Lung microvascular endothelial cell (primary cell): ENCODE data around the gene TTC8. TPM values are rescaled to one million over a fixed set of nuclear protein-coding genes. Genes with fewer than 3 reads are reported as not detected.

Experiments used
- DNase-seq, 2 donors: peaks; one replicate each; pipeline versions ENCODE4 v3.0.0 to v3.0.0-alpha.2; 2010; ENCODE audit warnings: low read depth in 2 of 2
- total RNA-seq: library from RNA; depleted of rRNA; stranded (reverse); fragments of >200 nt; gene quantifications from 2 replicates; pipeline ENCODE4 v1.2.1, GENCODE V29; 2014

TTC8 gene
- total RNA-seq, 1 donor from 2014 or later: 5.0 TPM

- DNase-seq: peak; percentile 17 to 41
Observed at GRCh38 chr14:88866305-88866704, 41.9 kb downstream of the TTC8 start.

- DNase-seq: peak; percentile 1 to 49
Observed at GRCh38 chr14:88868558-88869159, 44.2 kb downstream of the TTC8 start.

GRCh38 chr14:88870777-88871176, 46.3 kb downstream of the TTC8 start:
- DNase-seq: no peak

GRCh38 chr14:88871429-88871828, 47.0 kb downstream of the TTC8 start:
- no peak for DNase-seq

DNA sequence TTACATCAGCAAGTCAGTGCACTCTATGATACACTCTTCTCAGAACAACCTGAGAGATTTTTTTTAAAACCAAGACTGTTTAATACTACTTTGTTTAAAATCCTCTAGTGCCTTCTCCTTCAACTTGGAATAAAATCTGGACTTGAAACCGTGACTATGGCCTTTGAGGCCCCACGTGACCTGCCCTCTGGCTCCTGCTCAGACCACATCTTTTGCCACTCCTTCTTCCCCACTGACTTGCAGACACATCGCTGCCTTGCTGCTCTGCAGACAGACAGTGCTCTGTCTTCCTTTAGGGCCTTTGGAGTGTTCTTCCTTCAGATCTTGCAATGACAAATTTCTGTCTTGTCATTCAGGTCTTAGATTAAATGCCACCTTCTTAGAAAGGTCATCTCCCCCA, 48.5 kb downstream of the TTC8 start:
- no peak for DNase-seq

- no peak for DNase-seq
Observed at GRCh38 chr14:88877192-88877591, 52.7 kb downstream of the TTC8 start.

DNA sequence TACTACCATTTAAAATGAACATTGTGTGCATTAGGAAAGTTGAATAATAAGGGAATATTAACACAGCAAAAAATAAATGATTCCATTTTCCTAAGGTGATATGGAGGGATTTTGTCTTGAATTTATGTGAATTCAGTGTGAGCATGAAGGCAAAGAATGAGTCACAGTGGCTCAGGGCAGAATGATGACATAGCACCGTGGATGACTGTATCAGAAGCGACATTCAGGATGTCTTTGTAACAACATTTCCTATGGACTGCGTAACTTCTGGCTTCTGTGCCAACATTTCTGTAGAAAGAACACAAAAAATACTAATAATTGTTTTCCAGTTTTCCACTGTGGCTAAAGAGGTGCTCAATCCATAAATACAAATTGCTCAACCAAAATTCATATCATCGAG, 54.6 kb downstream of the TTC8 start:
- DNase-seq: peak; percentile 93 to 94

DNA sequence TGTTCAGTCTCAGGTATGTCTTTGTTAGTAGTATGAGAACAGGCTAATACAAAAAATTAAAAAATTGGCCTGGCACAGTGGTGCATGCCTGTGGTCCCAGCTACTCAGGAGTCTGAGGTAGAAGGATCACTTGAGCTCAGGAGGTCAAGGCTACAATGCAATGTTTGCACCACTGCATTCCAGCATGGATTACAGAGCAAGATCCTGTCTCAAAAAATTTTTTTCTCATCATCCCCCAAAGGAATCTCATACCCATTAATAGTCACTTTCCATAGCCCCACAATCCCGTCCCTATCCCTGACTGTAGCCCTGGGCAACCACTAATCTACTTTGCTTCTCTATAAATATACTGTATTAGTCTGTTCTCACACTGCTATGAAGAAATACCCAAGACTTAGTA, 57.8 kb downstream of the TTC8 start:
- DNase-seq: no peak

DNA sequence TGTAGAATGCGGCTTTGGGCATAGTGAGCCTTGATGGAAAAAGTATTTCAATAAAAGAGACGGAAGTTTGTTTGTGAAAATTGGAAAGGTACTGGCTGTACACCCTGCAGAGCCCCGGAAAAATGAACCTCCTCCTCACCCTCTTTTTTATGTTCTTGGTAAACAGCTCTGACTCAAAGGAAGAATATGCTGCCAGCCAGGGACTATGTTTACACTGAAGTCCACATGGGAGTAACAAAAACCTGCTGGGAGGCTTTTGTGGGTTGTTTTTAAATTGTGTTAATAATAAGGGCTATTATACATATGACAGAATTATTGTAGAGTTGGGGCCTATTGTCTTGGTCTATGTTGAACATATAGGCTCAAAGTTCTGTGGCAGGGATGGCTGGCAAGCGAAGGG, 70.7 kb downstream of the TTC8 start:
- peak in 1 of 2 donors; percentile 6 for DNase-seq

DNA sequence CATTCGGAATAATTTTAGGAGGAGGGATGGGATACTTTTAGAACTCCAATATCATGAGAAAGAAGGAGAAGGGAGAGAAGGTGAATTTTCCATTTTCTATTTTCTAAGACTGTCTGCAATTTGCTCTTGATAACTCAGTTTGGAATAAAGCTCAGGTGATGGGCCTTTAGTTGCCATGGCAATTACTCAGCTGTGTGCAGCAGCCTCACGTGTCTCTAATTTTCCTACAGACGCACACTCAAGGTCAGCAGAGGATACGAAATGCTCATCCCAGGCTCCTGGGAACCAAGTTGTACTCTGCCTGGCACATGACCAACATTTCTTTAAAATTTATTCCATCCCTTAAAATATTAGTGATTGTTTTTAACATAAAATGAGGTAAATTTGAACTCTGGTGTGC, 76.7 kb downstream of the TTC8 start:
- no peak for DNase-seq

GRCh38 chr14:88901991-88902390, 77.5 kb downstream of the TTC8 start:
- no peak for DNase-seq

GRCh38 chr14:88902850-88903249, 78.4 kb downstream of the TTC8 start:
- DNase-seq: no peak

DNA sequence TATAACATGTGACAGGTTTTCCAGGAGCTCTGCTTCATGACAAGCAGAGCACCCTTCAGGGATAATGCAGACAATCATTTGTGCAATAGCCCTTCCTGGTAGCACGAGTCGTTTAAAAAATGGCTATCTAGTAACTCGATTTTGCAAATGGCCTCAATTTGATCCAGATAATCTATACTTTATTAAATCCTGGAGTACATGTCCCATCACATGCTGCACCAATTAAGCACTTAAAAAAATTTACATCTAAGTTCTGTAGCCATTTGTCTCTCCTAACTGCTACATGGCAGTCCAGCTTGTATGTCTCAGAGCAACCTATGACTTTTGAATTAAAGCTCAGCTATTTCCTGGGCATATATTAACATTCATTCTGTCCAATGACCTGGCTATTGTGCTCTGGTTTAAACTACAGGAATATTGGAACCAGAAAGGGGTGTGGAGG, 79.8 kb downstream of the TTC8 start:
- DNase-seq: no peak

GRCh38 chr14:88904864-88905263, 80.4 kb downstream of the TTC8 start:
- DNase-seq: no peak

- peak in 1 of 2 donors; percentile 45 for DNase-seq
Observed at GRCh38 chr14:88908216-88908615, 83.8 kb downstream of the TTC8 start.

- no peak for DNase-seq
Observed at GRCh38 chr14:88910386-88910785, 85.9 kb downstream of the TTC8 start.

DNA sequence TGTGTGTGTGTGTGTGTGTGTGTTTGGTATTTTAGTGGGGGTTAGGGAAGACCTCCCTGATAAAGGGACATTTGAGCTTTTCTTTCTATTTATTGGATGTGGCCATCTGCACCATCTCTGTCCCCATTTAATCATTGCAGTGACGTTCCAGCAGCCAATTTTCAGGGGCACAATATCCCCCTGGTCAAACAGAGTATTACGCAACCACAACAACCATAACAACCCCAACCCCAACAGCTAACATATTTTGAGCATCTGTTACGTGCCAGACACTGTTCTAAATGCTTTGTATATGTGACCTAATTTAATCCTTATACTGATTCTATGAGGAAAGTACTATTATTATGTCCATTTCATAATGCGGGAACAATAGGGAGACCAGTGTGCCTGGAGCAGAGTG, 87.4 kb downstream of the TTC8 start:
- DNase-seq: no peak

- DNase-seq: no peak
Observed at GRCh38 chr14:88914956-88915355, 90.5 kb downstream of the TTC8 start.

- no peak for DNase-seq
Observed at GRCh38 chr14:88919502-88919901, 95.1 kb downstream of the TTC8 start.

Other genes starting within 250 kb of the TTC8 start
- under 0.01 TPM in 2 replicates for gene EML5, start 31.7 kb upstream of the TTC8 start, total RNA-seq